ENCODE measurements around the gene MAPK12.

MAPK12 gene

DNA sequence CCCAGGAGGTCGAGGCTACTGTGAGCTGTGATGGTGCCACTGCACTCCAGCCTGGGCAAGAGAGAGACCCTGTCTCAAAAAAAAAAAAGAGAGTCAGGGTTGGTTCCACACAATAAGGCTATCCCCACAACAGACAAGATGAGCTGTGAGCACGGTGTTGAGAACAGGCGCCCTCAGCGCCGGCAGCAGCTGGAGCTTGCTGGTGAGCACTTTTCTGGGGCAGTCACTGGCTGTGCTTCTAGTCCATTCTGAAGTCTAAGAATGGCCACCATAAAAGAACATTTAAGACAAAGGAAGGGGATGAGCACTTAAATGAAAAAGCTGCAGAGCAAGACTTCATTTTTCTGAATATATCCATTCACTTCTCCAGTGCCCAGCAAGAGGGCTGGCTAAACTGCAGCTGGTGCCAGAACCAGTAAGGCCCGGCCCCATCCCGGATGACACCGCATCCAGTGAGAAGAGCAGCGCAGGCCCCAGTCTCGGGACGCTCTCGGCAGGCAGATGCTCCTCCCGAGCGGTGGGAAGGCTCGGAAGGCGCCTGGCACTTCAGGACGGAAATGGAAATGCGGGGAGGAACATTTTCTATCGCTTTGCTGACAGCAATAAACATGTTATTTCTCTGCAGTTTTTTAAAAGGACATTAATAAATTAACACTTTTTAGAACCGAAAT is 28.9 kb downstream of the MAPK12 start:
- DNase-seq (ENCODE audit: low read depth) = no peak

- no peak for DNase-seq (ENCODE audit: low read depth)
Observed at GRCh38 chr22:50229370-50229769, 32.1 kb downstream of the MAPK12 start.

DNA sequence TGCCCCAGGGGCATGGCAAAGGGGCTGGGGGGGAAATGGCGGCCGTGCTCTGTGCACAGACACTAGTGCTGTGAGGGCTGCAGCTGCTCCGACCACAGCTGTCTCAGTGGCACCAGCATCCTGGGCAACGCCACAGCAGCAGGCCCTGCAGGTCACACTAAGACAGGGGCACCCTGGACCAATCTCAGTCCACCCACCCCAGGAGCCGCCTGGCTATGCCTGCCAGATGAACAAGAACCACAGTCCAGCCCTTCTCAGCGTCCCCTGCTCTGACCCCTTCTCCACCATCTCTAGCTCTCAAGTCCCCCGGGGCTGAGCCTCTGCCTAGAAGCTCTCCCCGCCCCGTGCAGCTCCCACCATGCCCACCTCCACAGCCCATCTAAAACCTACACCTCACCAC is 33.1 kb downstream of the MAPK12 start:
- no peak for DNase-seq (ENCODE audit: low read depth)

DNA sequence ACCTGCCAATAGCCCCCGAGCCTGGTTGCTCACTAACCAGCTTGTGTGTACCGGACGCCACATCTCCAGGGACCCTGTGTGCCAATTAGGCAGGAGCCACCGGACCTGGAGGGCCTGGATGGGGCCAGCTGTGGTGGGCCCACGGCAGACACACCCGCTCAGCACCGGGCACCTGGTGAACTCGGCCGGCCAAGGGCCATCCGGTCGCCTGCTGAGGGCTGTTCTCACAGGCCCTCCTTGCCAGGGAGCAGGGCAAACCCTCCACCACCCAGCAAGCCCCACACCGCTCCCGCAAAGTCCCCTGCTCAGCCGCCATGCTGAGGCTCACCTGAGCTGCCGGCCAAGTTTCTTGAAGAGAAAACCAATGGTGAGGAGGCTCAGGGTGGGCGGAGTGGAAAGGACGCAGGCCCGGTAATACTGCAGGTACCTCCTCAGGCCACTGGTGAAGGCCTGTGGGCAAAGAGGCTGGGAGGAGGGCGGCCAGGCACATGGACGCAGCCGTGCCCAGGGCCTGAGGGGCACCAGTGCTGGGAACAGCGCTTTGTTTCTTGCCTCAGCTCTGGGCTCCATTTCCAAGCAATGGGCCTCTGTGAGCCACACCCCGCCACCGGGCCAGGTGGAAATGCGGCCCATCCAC is 33.8 kb downstream of the MAPK12 start:
- DNase-seq (ENCODE audit: low read depth) = no peak

DNA sequence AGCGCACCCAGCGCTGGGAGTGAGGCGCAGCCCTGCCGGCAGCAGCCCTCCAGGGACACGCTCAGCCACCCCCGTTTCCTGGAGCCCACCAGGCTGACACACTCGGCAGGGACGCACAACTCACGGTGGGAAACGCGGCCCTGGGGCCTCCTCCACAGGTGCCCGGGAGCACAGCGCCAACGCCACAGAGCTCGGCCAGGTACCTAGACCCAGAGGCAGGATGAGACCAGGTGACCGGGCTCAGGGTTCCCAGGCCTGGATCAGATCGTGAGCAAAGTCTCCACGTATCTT is 34.7 kb downstream of the MAPK12 start:
- no peak for DNase-seq (ENCODE audit: low read depth)

GRCh38 chr22:50226063-50226874 is 35.2 kb downstream of the MAPK12 start:
- DNase-seq (ENCODE audit: low read depth) = no peak

DNA sequence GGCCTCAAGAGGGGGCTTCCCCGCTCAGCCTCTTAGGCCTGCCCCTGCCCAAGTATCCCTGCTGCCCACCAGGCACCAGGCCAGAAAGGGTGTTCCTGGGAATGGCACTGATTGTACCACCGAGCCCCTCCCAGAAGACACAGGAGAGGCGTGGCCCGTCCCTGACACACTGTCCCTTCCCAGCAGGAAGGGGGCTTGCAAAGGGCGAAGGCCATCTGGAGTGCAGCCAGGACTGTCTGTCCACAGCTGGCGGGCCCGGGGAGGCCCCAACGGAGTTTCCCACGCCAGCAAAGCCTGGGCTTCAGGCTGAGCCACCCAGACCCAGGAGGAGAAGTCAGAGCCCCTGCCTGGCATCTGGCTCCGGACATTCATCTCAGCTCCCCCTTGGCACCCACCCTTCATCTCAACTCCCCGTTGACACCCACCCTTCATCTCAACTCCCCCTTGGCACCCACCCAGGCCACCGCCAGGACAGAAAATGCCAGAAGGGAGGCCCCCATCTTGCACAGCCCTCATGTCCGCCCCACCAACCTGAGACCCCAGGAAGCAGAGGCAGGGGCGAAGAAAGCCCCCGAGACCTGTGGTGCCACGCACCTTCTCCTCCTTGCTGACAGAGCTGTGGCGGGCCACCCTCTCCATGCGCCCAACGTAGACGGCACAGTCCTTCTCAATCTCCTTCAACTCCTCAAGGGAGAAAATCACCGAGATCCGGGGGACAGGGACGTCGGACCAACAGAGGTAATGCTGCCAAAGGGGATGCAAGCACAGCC is 36.1 kb downstream of the MAPK12 start:
- no peak for DNase-seq (ENCODE audit: low read depth)

GRCh38 chr22:50224071-50224470 is 37.4 kb downstream of the MAPK12 start:
- no peak for DNase-seq (ENCODE audit: low read depth)

DNA sequence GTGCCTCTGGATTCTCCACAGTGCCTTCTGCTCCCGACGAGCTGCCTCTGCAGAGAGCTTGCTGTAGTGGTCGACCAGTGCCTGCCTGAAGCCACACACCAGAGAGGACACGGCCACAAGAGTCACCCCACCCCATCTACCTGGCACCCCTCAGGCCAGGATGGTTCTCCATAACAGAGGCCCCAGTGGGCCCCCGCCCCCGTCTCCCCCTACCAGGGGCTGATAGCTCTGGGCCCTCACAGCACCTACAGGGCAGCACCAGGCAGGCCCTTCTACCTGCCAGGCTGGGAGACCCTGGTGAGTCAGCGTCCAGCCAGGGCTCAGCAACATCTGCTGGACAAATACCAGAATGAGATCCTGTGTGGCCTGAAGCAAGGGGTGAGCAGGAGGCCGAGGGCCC is 39.0 kb downstream of the MAPK12 start:
- no peak for DNase-seq (ENCODE audit: low read depth)

GRCh38 chr22:50221410-50222300 is 39.8 kb downstream of the MAPK12 start:
- DNase-seq (ENCODE audit: low read depth) = no peak

- DNase-seq (ENCODE audit: low read depth) = no peak
Observed at GRCh38 chr22:50220603-50221409, 40.7 kb downstream of the MAPK12 start.

DNA sequence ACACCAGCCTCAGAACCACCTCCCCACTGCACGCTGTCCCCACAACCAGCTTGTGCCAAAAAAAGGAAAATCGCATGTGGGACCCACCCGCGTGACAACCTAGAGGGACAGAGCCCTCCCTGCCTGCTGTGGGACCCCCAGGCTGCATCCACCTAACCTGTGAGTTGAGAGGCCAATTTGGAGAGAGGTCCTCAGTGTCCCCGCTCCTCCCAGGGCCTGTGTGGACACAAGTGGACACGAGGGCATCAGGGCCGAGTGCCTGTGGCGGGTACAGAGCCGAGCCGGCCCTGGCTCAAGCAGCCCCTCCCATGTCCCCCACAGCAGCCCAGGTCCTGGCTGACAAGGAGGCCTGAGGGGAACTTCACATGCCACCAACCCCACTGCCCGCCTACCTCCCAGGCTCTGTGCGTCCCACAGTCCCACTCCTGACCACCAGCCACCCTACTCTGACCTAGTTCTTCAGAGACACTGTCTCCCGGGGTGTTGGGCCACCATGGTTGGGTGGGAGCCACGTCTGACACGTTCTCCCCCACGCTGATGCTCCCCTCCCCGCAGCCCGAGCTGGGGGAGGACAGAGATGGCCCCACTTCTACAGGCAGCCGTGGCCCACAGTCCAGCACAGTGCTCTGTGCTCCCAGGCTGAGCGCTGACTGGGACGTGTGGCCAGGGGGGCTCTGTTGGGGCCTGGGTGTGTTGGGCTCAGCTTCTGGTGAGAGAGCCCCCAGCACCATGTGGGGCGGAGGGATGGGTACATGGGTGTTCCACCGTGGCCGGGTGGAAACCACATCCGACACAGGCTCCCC is 41.5 kb downstream of the MAPK12 start:
- no peak for DNase-seq (ENCODE audit: low read depth)

- no peak for DNase-seq (ENCODE audit: low read depth)
Observed at GRCh38 chr22:50218996-50219727, 42.3 kb downstream of the MAPK12 start.

DNA sequence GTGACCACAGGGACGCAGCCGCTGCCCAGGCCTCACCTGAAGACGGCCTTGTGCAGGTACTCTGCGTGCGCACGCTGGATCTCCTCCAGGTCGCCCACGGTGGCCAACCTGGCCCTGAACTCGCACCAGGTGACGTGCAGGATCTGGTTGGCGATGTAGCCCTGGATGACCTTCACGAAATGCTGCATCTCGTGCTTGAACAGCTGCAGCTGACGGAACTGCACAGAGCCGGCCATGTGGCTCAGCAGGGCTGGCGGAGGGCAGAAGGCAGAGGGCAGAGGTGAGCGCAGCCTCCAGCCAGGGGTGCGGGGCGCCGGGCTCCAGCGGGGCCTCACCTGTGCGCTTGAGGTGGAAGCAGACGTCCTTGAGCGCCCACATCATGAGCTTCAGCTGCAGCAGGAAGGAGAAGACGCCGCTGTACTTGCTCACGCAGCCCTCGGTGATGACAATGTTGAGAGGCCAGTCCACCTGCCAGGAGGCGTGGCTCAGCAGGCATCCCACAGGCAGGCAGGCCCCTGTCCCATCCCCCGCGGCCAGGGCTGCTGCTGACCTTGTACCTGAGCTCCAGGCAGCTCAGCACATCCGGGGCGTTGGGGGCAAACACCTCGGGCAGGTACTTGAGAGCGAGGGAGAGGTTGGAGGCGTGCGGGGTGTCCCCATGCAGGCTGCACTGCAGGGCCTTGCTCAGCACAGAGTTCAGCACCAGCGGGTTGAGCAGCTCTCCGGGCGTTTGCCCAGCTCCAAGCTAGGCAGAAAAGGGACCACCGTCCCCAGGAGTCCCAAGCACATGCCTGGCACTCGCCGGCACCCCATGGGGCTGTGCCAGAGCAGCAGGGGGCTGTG is 43.1 kb downstream of the MAPK12 start:
- no peak for DNase-seq (ENCODE audit: low read depth)

GRCh38 chr22:50217543-50218152 is 43.8 kb downstream of the MAPK12 start:
- DNase-seq (ENCODE audit: low read depth) = no peak

GRCh38 chr22:50216684-50217520 is 44.6 kb downstream of the MAPK12 start:
- DNase-seq (ENCODE audit: low read depth) = no peak
